ENCODE results near the gene PITPNC1.

GRCh38 chr17:67562005-67562404, 184.9 kb downstream of the PITPNC1 start:
- TF ChIP-seq EZH2 (optimal IDR thresholded peaks at IDR 0.05; ENCODE audit: low read depth, low read length) (no peak), CTCF (IDR thresholded peaks at IDR 0.05; ENCODE audit: low read length) (no peak)
